K562 (cell line): ENCODE measurements around the gene TM4SF18. TPM values are rescaled to one million over a fixed set of nuclear protein-coding genes. Genes with fewer than 3 reads are reported as not detected.

Experiments used
- ATAC-seq: fragments of 200-7000 bp; cut with Tn5 transposase; 3 replicates; pipeline ENCODE4 v1.9.1; 2020; ENCODE audit warnings: moderate library complexity
- BruUV-seq: library from RNA; stranded (reverse); fragments of 400-500 nt; replicated peaks from 2 replicates; lab custom pipeline; 2021; lab: Mats Ljungman, UMichigan
- CTCF ChIA-PET: fragments of 300-600 bp; formaldehyde crosslinking; extraction: SDS; loops from one replicate; lab custom pipeline; 2021; ENCODE audit warnings: low intra/inter-chr PET ratio; lab: Yijun Ruan, JAX
- POLR2A ChIA-PET: fragments of 300-600, 350-650 bp; sonication (Branson Sonifier 250); formaldehyde crosslinking; extraction: SDS; loops from one replicate; lab custom pipeline; 2021; ENCODE audit warnings: antibody characterized with exemption, inconsistent platforms; lab: Yijun Ruan, JAX
- DNase-seq, 4 experiments: peaks; one replicate each; pipeline versions ENCODE4 v3.0.0 to v3.0.0-alpha.2; 2011 to 2018; ENCODE audit warnings: low spot score in 3 of 4, mixed read lengths in 3 of 4; ENCODE audit errors: extremely low read depth in 1 of 4
- FAIRE-seq: peaks from 2 replicates; lab custom pipeline; 2011; peaks lifted over from hg19 to GRCh38; lab: Jason Lieb, UNC
- H2AFZ ChIP-seq: 2 replicates; pipeline ENCODE4 v1.6.0; 2011; ENCODE audit warnings: low read depth, low read length, control low read depth, inconsistent platforms
- H3K27ac ChIP-seq: fragments of 200-600 bp; 3 replicates; pipeline ENCODE4 v1.8.0; 2011; ENCODE audit warnings: low read depth, mild to moderate bottlenecking, control low read depth, inconsistent platforms, low read length, moderate library complexity, mixed read lengths; ENCODE audit errors: extremely low read depth
- H3K27me3 ChIP-seq, 2 experiments: fragments of 300-600 bp in 1 of 2; 2 replicates in 1 of 2; 3 replicates in 1 of 2; pipeline versions ENCODE4 v1.6.0 to v1.8.0; 2011; ENCODE audit warnings: inconsistent platforms in 2 of 2, low read length in 2 of 2, mild to moderate bottlenecking in 1 of 2, mixed read lengths in 1 of 2, moderate library complexity in 1 of 2; ENCODE audit not compliant: control insufficient read depth in 2 of 2, insufficient read depth in 2 of 2
- H3K36me3 ChIP-seq: fragments of 300-600 bp; 3 replicates; pipeline ENCODE4 v1.8.0; 2011; ENCODE audit warnings: mild to moderate bottlenecking, low read length, inconsistent platforms; ENCODE audit not compliant: control insufficient read depth, insufficient read depth
- H3K4me1 ChIP-seq, 2 experiments: fragments of 200-600 bp in 1 of 2; replicated peaks in 1 of 2; 2 replicates in 1 of 2; 3 replicates in 1 of 2; pipeline versions ENCODE4 v1.5.1 to v1.8.0; 2011; ENCODE audit warnings: inconsistent platforms in 2 of 2, low read length in 2 of 2, mild to moderate bottlenecking in 1 of 2, mixed read lengths in 1 of 2, moderate library complexity in 1 of 2; ENCODE audit not compliant: control insufficient read depth in 2 of 2, insufficient read depth in 2 of 2
- H3K4me2 ChIP-seq: 2 replicates; pipeline ENCODE4 v1.6.1; 2011; ENCODE audit warnings: low read length, control low read depth, inconsistent platforms, mixed read lengths; ENCODE audit not compliant: insufficient read depth
- H3K4me3 ChIP-seq: fragments of 200-600 bp; sonication (generic), shearing (Covaris generic); 2 replicates; pipeline ENCODE4 v1.5.1; 2016; ENCODE audit warnings: control low read depth, inconsistent platforms
- H3K79me2 ChIP-seq: fragments of 200-600 bp; 3 replicates; pipeline ENCODE4 v1.8.0; 2011; ENCODE audit warnings: low read length, inconsistent platforms; ENCODE audit not compliant: control insufficient read depth, insufficient read depth
- H3K9ac ChIP-seq, 2 experiments: 2 replicates each; pipeline versions ENCODE4 v1.6.0 to v1.6.1; 2011; ENCODE audit warnings: low read depth in 2 of 2, low read length in 2 of 2, control low read depth in 1 of 2, inconsistent platforms in 1 of 2, mild to moderate bottlenecking in 1 of 2, mixed read lengths in 1 of 2; ENCODE audit not compliant: insufficient read depth in 1 of 2
- H3K9me1 ChIP-seq: one replicate; pipeline ENCODE4 v1.6.0; 2011; ENCODE audit warnings: inconsistent platforms, mild to moderate bottlenecking, low read length, moderate library complexity; ENCODE audit not compliant: control insufficient read depth, insufficient read depth
- H3K9me3 ChIP-seq: replicated peaks from 2 replicates; pipeline ENCODE4 v1.5.1; 2011; ENCODE audit warnings: low read depth, low read length, inconsistent platforms; ENCODE audit not compliant: control insufficient read depth, insufficient read depth
- H4K20me1 ChIP-seq: replicated peaks from 2 replicates; pipeline ENCODE4 v1.6.1; 2011; ENCODE audit warnings: low read length, inconsistent platforms, mixed read lengths; ENCODE audit not compliant: control insufficient read depth, insufficient read depth
- ARHGAP35 ChIP-seq: fragments of 450-650 bp; IDR thresholded peaks from 2 replicates; pipeline ENCODE4 v1.6.1; 2018; ENCODE audit not compliant: partially characterized antibody
- BRCA1 ChIP-seq, 2 experiments: fragments of 450-650 bp in 1 of 2; sonication (generic) in 1 of 2; formaldehyde crosslinking in 1 of 2; IDR thresholded peaks; 2 replicates each; pipeline versions ENCODE4 v1.5.0 to v1.6.1; 2017 to 2020; ENCODE audit warnings: mild to moderate bottlenecking in 1 of 2, missing genetic modification reagents in 1 of 2
- ELF2 ChIP-seq: fragments of 250-450 bp; sonication (Bioruptor Pico); IDR thresholded peaks from 2 replicates; pipeline ENCODE4 v1.5.0; 2021; ENCODE audit warnings: mild to moderate bottlenecking
- EP300 ChIP-seq: IDR thresholded peaks from 2 replicates; pipeline ENCODE4 v1.6.1; 2012; ENCODE audit warnings: low read length, improper control_type of control experiment
- ESRRB ChIP-seq: fragments of 250-450 bp; sonication (Bioruptor Pico); IDR thresholded peaks from 2 replicates; pipeline ENCODE4 v1.5.0; 2020; ENCODE audit warnings: mild to moderate bottlenecking, moderate library complexity, borderline replicate concordance
- GTF2E2 ChIP-seq: fragments of 200-800 bp; sonication (Bioruptor generic); IDR thresholded peaks from 2 replicates; pipeline ENCODE4 v1.6.1; 2016; ENCODE audit warnings: missing genetic modification characterization, missing compliant biosample characterization
- RB1 ChIP-seq: fragments of 450-650 bp; IDR thresholded peaks from 2 replicates; pipeline ENCODE4 v1.6.1; 2017; ENCODE audit warnings: low read depth, mild to moderate bottlenecking
- SNIP1 ChIP-seq: fragments of 450-650 bp; IDR thresholded peaks from 2 replicates; pipeline ENCODE4 v1.7.1; 2017; ENCODE audit warnings: low read depth, mild to moderate bottlenecking
- TAF1 ChIP-seq: IDR thresholded peaks from 2 replicates; pipeline ENCODE4 v1.6.1; 2011; ENCODE audit warnings: mild to moderate bottlenecking, low read length, moderate library complexity; ENCODE audit not compliant: insufficient read depth, control insufficient read depth, severe bottlenecking; ENCODE audit errors: extremely low read depth
- ZBTB1 ChIP-seq: sonication (generic); formaldehyde crosslinking; IDR thresholded peaks from 2 replicates; pipeline ENCODE4 v1.8.1; 2023; ENCODE audit warnings: missing genetic modification reagents, low read depth, mild to moderate bottlenecking, borderline replicate concordance
- WGBS: fragments of 100-300 bp; shearing (Covaris generic); methylation state at CpG from one replicate; pipeline ENCODE4 v1.1.6; 2016; ENCODE audit warnings: low coverage, mixed read lengths; ENCODE audit not compliant: insufficient coverage; ENCODE audit errors: missing lambda C conversion rate; 5-methylcytosine and 5-hydroxymethylcytosine counted together
- in situ Hi-C: fragments of 300-500 bp; cut with MboI; formaldehyde crosslinking; loops from 4 replicates; pipeline ENCODE4 v1.15.0; 2018; ENCODE audit warnings: inconsistent platforms, mixed read lengths
- intact Hi-C: fragments of 100-400 bp; cut with micrococcal nuclease; formaldehyde crosslinking; loops from 2 replicates; pipeline ENCODE4 v1.14.2; 2022
- polyA plus RNA-seq, 8 experiments: library from polyadenylated mRNA; depleted of rRNA in 4 of 8; stranded (reverse) in 5 of 8; unstranded in 3 of 8; fragments of >200 nt; fragmentation: Nextera tagmentation in 2 of 8; fragmentation: Illumina TruSeq in 1 of 8; extraction: Ambion mirVana in 2 of 8; extraction: Trizol in 1 of 8; gene quantifications; 2 replicates each; pipeline versions ENCODE4 v1.2.1 to v1.2.3, GENCODE V29; 2011 to 2014; ENCODE audit warnings: inconsistent platforms in 1 of 8, missing spikeins in 1 of 8
- total RNA-seq, 7 experiments: library from RNA; depleted of rRNA in 6 of 7; stranded (reverse); fragments of >200 nt in 6 of 7; fragmentation: Illumina TruSeq in 2 of 7; extraction: Trizol in 2 of 7; gene quantifications; 2 replicates each; pipeline versions ENCODE4 v1.2.1 to v1.2.3, GENCODE V29; 2011 to 2021; ENCODE audit warnings: low replicate concordance in 1 of 7
- TF ChIP-seq, protein P1 (sequence below): fragments of 450-650 bp; conservative IDR thresholded peaks from 2 replicates; pipeline ENCODE4 v1.6.1; 2016; ENCODE audit warnings: missing genetic modification characterization, low read depth, mild to moderate bottlenecking, control low read depth, missing compliant biosample characterization

TM4SF18 gene
- total and polyA plus RNA-seq, 9 of the 15 experiments (the other 6 are each of a cell fraction or from before 2014, with no cell fraction given): not detected

DNA sequence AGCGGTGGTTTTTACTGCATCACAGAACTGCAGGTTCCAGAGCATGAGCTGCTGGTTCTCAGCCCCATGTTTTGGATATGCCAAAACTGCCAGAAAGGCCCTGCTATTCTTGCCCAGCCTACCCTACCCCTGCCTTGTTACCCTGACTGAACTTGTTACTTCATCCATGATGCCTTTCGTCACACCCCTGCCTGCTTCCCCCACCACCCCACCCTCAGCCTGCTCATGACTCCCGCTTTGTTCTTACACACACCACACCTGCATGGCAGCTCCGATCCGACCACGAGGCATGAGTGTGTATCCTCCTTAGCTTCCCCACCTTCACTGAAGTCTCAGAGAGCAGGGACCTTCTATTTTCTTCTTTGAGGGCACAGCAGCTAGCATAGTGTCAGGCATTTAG lies 49.1 kb upstream of the TM4SF18 start:
- TF ChIP-seq RB1: no peak
- no peak for TF ChIP-seq GTF2E2 (tag)
- TF ChIP-seq SNIP1: no peak
- TF ChIP-seq TAF1: no peak
- TF ChIP-seq EP300: no peak
- TF ChIP-seq ESRRB (CRISPR knock-in tag): no peak
- TF ChIP-seq, protein P1, sequence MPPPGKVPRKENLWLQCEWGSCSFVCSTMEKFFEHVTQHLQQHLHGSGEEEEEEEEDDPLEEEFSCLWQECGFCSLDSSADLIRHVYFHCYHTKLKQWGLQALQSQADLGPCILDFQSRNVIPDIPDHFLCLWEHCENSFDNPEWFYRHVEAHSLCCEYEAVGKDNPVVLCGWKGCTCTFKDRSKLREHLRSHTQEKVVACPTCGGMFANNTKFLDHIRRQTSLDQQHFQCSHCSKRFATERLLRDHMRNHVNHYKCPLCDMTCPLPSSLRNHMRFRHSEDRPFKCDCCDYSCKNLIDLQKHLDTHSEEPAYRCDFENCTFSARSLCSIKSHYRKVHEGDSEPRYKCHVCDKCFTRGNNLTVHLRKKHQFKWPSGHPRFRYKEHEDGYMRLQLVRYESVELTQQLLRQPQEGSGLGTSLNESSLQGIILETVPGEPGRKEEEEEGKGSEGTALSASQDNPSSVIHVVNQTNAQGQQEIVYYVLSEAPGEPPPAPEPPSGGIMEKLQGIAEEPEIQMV (tag): no peak
- no peak for TF ChIP-seq BRCA1 (IDR thresholded peaks at IDR 0.05)
- no peak for TF ChIP-seq BRCA1 (CRISPR knock-in tag; IDR thresholded peaks at IDR 0.05)
- TF ChIP-seq ARHGAP35: no peak
- no peak for TF ChIP-seq ELF2 (CRISPR knock-in tag)
- no peak for TF ChIP-seq ZBTB1
- TF ChIP-seq, all 486 proteins: peak for 0
- Histone ChIP-seq H3K27ac (no peak overlapping the region), H3K4me3 (no peak overlapping the region), H3K79me2 (no peaks in the 10 kb centered on the region), H3K4me1 (no peaks in the 10 kb centered on the region), H3K27me3 (peaks cover 0 to 2% of the 10 kb centered on the region in 2 experiments; a peak in 1 of 5 replicates), H3K9me1 (no peaks in the 10 kb centered on the region), H3K9me3 (no peaks in the 10 kb centered on the region), H3K9ac (no peak overlapping the region), H3K4me2 (no peak overlapping the region), H2AFZ (no peak overlapping the region), H3K36me3 (no peaks in the 10 kb centered on the region), H4K20me1 (no peaks in the 10 kb centered on the region)
- ChIA-PET CTCF (no interaction called here), POLR2A (interaction anchor here (0.6 kb wide), 1 partner anchor 93 kb away, joined by 3 read pairs; no protein-coding TSS in a partner anchor)
- no TSS peak for BruUV-seq
- in situ Hi-C loops (no loop called here), intact Hi-C loops (no loop called here)
- DNase-seq (no peak), ATAC-seq (no peak), FAIRE-seq (no peak)
- 0% methylated on average over 6 of the region's 6 CpGs for WGBS
